ENCODE measurements around the gene RGS3. TPM values are rescaled to one million over a fixed set of nuclear protein-coding genes. Genes with fewer than 3 reads are reported as not detected.

Gene RGS3
- total and polyA plus RNA-seq, 2 of the 13 experiments (the other 11 are each of a cell fraction or from before 2014, with no cell fraction given) = 17.1 to 28.8 TPM

DNA sequence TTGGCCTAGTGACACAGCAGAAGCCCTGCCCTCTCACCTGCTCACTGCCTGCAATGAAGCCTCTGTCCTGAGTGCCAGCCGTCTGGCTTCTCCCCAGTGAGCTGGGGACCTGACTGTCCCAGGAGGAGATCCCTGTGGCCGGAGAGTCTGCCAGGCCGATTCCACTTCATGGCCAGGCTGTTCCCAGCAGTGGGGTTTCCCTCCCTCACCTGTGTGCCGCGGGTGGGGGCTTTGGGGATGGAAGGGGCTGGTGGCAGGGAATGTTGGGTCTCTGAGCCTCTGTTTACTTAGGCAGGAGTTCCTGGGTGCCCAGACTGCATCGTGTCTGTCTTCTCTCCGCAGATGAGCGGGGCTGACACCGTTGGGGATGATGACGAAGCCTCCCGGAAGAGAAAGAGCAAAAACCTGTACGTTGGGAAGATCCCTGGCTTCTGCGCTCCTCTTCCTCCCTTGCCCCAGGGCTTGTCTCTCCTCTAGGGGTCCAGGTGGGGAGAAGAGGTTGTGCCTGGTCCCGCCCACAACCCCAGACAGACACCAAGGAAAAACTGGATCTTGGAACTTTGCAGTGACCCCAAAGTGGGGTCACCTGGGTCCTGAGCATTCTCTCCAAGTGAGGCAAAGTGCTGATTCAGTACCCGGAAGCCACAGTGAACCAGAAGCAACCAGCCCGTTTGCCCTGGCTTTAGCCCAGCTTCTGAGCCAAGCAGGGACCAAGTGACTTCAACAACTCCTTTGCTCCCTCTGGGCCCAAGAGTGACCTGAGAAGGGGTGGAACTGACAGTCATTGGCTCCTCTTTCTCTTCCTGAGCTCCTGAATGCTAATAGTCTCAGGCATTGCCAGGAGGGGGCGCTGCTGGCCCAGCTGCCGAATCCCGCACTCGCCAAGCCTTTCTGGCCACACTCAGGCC lies 127.7 kb downstream of the RGS3 start (continued):
- TF ChIP-seq MAZ (IDR thresholded peaks at IDR 0.05; ENCODE audit: borderline replicate concordance, low read depth, low read length) = no peak
- TF ChIP-seq MAZ (CRISPR knock-in tag; IDR thresholded peaks at IDR 0.05; ENCODE audit: low read depth) = 0 out of 2 replicates have a peak, but pooled peaks have one; percentile 38
- TF ChIP-seq, protein P1, sequence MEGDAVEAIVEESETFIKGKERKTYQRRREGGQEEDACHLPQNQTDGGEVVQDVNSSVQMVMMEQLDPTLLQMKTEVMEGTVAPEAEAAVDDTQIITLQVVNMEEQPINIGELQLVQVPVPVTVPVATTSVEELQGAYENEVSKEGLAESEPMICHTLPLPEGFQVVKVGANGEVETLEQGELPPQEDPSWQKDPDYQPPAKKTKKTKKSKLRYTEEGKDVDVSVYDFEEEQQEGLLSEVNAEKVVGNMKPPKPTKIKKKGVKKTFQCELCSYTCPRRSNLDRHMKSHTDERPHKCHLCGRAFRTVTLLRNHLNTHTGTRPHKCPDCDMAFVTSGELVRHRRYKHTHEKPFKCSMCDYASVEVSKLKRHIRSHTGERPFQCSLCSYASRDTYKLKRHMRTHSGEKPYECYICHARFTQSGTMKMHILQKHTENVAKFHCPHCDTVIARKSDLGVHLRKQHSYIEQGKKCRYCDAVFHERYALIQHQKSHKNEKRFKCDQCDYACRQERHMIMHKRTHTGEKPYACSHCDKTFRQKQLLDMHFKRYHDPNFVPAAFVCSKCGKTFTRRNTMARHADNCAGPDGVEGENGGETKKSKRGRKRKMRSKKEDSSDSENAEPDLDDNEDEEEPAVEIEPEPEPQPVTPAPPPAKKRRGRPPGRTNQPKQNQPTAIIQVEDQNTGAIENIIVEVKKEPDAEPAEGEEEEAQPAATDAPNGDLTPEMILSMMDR (CRISPR knock-in tag; IDR thresholded peaks at IDR 0.05) = peak; percentile 96
- no peak for TF ChIP-seq ZNF549 (CRISPR knock-in tag; IDR thresholded peaks at IDR 0.05)
- TF ChIP-seq ZNF776 (CRISPR knock-in tag; IDR thresholded peaks at IDR 0.05) = no peak
- 0 out of 4 replicates have a peak, but pooled peaks of 1 of the 2 experiments have one; percentile 13 for TF ChIP-seq MAFK (conservative IDR thresholded peaks at IDR 0.05 in 1 of 2, IDR thresholded peaks at IDR 0.05 in 1 of 2; ENCODE audit: low read length in 2 of 2)
- no peak for TF ChIP-seq CREM (IDR thresholded peaks at IDR 0.05)
- no peak for TF ChIP-seq CREM (CRISPR knock-in tag; IDR thresholded peaks at IDR 0.05)
- TF ChIP-seq SIN3A (IDR thresholded peaks at IDR 0.05; ENCODE audit: borderline replicate concordance, low read depth, low read length) = no peak
- TF ChIP-seq SALL1 (CRISPR knock-in tag; IDR thresholded peaks at IDR 0.05) = peak; percentile 41; the same call in 1 of the 2 replicates
- TF ChIP-seq ZNF337 (CRISPR knock-in tag; IDR thresholded peaks at IDR 0.05; ENCODE audit: borderline replicate concordance, low read depth) = no peak
- TF ChIP-seq, protein P2, sequence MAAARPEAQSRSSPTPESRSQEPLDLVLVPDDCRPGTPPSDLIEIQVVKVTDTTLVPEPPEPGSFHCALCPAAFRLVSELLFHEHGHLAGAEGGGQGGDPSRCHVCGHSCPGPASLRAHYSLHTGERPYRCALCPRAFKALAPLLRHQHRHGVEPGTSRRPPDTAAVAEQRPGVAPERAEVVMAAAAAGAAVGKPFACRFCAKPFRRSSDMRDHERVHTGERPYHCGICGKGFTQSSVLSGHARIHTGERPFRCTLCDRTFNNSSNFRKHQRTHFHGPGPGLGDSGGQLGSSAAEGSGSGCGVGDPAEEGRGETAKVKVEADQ (CRISPR knock-in tag; IDR thresholded peaks at IDR 0.05; ENCODE audit: borderline replicate concordance) = no peak
- TF ChIP-seq GATAD2A (CRISPR knock-in tag; IDR thresholded peaks at IDR 0.05) = 0 out of 2 replicates have a peak, but pooled peaks have one; percentile 35
- no peak for TF ChIP-seq NFE2L1 (CRISPR knock-in tag; IDR thresholded peaks at IDR 0.05; ENCODE audit: borderline replicate concordance)
- TF ChIP-seq CHD4 (IDR thresholded peaks at IDR 0.05; ENCODE audit: borderline replicate concordance, low read length) = no peak
- no peak for TF ChIP-seq ZNF672 (CRISPR knock-in tag; IDR thresholded peaks at IDR 0.05)
- no peak for TF ChIP-seq ZNF430 (CRISPR knock-in tag; IDR thresholded peaks at IDR 0.05)
- TF ChIP-seq ZNF768 (CRISPR knock-in tag; IDR thresholded peaks at IDR 0.05) = 0 out of 2 replicates have a peak, but pooled peaks have one; percentile 15
- TF ChIP-seq, protein P3, sequence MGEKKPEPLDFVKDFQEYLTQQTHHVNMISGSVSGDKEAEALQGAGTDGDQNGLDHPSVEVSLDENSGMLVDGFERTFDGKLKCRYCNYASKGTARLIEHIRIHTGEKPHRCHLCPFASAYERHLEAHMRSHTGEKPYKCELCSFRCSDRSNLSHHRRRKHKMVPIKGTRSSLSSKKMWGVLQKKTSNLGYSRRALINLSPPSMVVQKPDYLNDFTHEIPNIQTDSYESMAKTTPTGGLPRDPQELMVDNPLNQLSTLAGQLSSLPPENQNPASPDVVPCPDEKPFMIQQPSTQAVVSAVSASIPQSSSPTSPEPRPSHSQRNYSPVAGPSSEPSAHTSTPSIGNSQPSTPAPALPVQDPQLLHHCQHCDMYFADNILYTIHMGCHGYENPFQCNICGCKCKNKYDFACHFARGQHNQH (CRISPR knock-in tag; IDR thresholded peaks at IDR 0.05) = peak; percentile 64; the same call in 1 of the 2 replicates
- peak; percentile 84; the same call in 1 of the 2 replicates for TF ChIP-seq ZNF788 (CRISPR knock-in tag; IDR thresholded peaks at IDR 0.05; ENCODE audit: borderline replicate concordance)
- TF ChIP-seq NR2F2 (IDR thresholded peaks at IDR 0.05; ENCODE audit: borderline replicate concordance, low read depth) = peak; percentile 31; the same call in 1 of the 2 replicates
- TF ChIP-seq, protein P4, sequence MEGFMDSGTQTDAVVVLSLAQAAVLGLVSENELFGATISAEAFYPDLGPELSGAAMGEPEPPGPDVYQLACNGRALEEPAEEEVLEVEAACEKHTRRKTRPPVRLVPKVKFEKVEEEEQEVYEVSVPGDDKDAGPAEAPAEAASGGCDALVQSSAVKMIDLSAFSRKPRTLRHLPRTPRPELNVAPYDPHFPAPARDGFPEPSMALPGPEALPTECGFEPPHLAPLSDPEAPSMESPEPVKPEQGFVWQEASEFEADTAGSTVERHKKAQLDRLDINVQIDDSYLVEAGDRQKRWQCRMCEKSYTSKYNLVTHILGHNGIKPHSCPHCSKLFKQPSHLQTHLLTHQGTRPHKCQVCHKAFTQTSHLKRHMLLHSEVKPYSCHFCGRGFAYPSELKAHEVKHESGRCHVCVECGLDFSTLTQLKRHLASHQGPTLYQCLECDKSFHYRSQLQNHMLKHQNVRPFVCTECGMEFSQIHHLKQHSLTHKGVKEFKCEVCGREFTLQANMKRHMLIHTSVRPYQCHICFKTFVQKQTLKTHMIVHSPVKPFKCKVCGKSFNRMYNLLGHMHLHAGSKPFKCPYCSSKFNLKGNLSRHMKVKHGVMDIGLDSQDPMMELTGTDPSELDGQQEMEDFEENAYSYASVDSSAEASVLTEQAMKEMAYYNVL (CRISPR knock-in tag; IDR thresholded peaks at IDR 0.05; ENCODE audit: borderline replicate concordance) = no peak
- TF ChIP-seq ZNF121 (CRISPR knock-in tag; IDR thresholded peaks at IDR 0.05) = no peak
- no peak for TF ChIP-seq SMARCC2 (IDR thresholded peaks at IDR 0.05)
